GM19438 (cell line): ENCODE results near the gene PHACTR3.
"Not testable (repeated sequence)": the region's sequence is repeated elsewhere in the genome, so short reads cannot be mapped to it uniquely, and the experiment has no call there.

Experiments used
- ATAC-seq: cut with Tn5 transposase; IDR thresholded peaks from one replicate; pipeline ENCODE4 v1.9.1; 2021; ENCODE audit warnings: low read depth; ENCODE audit not compliant: unreplicated experiment

PHACTR3 gene

GRCh38 chr20:59603781-59604541, at the start of gene PHACTR3:
Gene PHACTR3, plus strand, starts transcription at chr20:59604540. Its CDS starts 475 bp downstream, at chr20:59605015.
- no peak for ATAC-seq

DNA sequence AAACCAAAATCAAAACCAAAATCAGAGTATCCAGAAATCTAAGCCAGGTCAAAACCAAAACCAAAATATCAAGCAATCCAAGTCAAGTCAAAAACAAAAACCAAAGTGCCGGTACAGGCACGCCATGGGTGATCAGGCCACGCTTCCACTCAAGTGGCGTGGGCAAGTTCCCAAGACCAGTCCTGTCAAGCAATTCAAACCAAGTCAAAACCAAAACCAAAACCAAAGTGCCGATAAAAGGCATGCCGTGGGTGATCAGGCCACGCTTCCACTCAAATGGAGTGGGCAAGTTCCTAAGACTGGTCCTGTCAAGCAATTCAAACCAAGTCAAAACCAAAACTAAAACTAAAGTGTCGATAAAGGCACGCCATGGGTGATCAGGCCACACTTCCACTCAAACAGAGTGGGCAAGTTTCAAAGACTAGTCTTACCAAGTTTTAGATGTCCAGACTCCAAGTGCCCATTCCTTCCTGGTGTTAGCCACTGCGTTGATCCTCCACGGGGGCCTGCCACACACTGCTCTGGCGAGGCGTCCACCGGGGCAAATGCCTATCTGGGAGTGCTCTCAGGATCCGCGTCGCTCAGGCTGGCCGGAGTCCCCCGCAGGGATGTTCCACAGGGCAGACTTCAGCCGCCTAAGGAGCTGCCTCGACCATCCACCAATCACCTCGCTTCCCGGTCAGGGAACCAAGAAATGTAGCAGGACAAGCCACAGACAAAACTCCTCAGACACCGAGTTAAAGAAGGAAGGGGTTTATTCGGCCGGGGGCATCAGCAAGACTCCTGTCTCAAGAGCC, 46.4 kb upstream of the PHACTR3 start:
- ATAC-seq = not testable (repeated sequence)

DNA sequence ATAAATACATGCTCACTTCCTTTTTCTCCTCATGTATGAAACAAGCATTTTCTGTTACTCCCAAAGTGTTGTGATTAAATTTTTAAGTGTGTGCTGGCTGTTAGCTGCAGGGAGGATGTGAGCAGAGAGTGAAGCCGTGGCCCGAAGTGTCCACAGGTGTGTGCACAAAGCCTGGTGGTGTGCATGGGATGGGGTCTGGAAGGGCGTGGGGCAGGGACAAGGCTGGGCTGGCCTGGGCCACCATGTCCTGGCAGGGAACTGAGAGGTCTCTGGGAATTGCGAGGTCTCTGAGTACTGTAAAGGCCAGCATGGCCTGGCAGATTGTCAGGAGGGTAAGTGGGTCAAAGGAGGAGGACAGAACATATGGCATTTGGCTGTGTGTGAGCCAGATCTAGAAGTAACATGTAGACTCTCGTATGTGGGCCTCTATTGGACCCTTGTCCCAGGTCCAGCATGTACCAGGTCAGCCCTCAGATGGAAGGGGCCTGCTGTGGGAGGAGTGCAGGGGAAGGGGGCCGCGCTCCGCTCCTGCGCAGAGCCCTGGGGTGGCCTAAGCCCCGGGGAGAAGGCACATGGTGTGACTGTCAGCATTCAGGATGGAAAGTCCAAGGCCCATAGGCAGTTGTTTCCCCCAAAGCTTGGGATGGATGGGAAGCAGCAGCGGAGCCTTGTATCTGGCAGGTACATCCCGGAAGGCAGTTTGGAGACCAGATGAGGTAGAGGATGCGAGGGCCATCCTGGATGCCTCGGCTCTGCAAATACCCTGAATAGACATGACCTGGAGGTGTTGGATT, 45.1 kb upstream of the PHACTR3 start:
- ATAC-seq = no peak

DNA sequence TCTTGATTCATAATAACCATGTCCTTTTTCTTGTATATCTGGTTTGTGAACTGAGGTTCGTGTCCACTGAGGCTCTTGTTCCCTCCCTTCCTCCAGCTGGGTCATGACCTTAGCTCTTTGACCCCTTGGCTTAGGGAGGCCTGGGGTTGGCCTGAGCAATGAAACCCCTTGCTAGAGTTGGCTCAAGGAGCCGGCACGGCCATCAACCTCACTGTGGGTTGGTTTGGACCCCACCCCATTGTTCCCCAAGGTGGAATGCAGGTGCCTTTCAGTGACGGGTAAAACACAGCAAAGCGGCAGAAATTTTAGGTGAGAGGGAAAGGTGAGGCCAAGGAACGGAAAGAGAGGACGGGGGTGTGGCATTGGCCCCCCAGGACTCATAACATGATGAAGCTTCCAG, 44.5 kb upstream of the PHACTR3 start:
- ATAC-seq = no peak

- ATAC-seq = no peak
Observed at GRCh38 chr20:59560588-59561227, 43.6 kb upstream of the PHACTR3 start.

DNA sequence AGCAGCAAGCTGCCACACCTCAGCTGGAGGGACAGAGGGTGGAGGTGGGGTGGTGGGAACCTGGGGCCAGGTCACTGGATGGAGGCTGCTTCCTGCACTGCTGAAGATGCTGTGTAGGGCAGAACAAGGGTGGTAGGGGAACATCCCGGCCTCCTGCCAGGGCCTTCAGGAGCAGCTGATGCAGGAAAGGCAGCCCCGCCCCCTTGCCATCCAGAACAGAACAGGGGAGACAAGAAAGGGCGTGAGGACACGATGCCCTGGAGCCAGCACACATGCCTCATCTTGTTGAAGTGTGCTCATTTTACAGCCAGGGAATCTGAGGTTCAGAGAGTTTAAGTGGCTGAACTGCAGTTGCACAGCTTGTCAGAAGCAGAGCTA, 43.1 kb upstream of the PHACTR3 start:
- ATAC-seq = no peak

DNA sequence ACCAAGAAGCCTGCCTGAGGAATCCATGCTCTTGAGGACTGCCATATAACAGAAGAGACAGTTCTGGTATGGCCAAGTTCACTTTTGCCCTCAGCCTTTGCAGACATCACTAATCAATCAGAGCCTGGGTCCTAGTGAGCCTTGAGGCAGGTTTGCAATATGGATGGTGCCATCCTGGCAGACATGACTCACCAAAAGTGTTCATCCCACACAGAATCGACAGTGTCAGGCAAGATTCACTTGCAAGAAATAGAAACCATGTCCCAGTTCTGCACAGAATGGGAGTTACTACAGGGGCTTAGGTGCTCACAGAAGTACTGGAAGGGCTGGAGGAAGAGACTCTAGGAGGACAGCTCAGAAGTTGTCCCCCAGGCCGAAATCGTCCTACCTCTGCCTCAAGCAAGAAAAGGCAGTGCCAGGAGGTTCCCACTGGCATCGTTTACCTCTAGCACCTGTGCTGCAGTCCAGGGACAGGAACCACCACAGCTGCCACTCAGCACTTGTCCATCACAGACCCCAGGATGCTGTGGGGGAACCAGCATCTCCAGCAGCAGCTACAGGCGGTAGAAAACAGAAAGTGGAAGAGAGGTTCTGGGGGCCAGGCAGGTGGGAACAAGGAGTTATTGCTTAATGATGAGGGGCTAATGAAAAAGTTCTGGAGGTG, 42.6 kb upstream of the PHACTR3 start:
- no peak for ATAC-seq

DNA sequence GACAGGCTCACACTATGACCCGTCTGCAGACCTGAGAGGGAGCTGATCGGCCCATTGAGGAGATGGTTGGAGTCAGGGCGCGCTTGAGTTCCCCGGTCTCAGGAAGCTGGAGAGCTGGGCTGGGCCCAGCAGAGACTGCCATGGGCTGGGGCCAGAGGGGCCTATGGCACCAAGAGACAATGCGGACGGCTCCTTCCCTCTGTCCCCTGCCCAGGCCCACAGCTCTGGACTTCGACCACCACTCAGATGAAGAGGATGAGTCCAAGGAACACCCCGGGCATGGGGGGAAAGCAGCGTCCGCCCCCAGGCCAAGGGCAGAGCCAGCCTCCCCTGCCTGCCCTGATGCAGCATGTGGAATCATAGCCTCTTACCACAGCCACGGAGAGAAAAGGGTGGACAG, 40.2 kb upstream of the PHACTR3 start:
- ATAC-seq = no peak

- no peak for ATAC-seq
Observed at GRCh38 chr20:59564943-59565342, 39.4 kb upstream of the PHACTR3 start.

DNA sequence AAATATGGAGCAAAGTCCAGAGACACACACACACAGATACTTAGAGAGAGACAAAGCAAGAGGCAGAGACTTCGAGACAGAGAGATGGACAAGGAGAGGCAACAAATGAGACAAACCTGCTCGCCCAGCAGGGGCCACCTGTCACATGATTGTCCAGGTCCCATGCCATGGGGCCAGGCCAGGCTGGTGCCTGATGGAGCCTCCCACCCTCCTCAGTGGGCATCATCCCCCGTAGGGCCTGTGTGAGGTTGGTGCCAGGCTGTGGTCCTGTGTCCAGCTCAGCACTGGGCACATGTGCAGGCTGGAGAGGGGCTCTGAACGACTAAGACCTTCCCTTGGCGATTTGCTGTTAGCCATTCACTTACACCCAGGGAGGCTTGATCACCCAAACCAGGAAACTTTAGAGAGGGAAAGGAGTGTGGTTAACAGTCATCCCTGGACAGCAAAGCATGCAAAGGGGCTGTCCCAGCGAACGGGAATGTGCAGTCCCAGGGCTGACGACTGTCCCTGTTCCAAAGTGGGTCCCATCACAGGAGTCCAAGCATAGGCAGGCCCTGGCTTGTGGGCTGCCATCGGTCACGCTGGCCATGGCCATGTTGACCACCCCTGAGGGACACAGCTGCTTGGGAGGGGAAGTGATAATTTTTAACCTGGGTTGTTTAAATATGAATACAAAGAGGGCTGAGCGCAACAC, 38.4 kb upstream of the PHACTR3 start:
- ATAC-seq = no peak

- no peak for ATAC-seq
Observed at GRCh38 chr20:59566631-59567524, 37.5 kb upstream of the PHACTR3 start.

- ATAC-seq = no peak
Observed at GRCh38 chr20:59567585-59568508, 36.5 kb upstream of the PHACTR3 start.

DNA sequence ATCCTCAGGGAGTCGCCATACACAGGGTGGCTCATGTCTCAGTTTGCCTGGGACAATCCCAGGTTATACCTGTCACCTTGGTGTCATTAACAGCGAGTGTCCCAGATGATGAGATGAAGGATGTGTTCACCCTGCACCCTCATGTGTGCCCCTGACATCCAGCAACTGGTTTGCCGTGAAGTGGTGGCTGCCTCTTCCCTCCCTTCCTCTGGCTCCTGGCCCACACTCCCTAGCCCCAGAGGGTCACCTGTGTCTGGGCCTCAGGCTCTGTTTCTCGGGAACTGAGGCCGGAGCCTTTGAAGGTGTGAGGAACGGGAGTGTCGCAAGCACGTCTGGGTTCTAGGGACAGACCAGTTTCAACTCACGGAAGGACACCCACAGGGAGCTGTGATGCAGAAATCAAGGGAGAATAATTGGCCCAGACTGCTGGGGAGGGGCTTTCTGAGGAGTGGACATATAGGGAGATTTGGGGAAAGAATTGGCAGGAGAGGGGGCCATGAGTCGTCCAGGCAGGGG, 35.8 kb upstream of the PHACTR3 start:
- ATAC-seq = no peak

DNA sequence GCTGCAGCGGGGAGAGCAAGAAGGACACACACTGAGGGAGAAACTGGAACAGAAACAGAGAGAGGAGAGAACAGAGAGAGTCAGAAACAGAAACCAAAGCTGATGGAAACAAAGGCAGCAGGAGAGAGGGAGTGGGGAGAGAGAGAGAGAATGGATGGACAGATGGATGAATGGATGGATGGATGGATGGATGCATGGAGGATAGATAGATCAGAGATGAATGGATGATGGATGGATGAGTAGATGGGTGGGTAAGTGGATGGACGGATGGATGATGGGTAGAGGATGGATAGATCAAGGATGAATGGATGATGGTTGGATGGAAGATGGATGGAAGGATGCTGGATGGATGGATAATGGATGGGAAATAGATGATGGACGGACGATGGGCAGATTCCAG, 35.0 kb upstream of the PHACTR3 start:
- ATAC-seq = no peak

DNA sequence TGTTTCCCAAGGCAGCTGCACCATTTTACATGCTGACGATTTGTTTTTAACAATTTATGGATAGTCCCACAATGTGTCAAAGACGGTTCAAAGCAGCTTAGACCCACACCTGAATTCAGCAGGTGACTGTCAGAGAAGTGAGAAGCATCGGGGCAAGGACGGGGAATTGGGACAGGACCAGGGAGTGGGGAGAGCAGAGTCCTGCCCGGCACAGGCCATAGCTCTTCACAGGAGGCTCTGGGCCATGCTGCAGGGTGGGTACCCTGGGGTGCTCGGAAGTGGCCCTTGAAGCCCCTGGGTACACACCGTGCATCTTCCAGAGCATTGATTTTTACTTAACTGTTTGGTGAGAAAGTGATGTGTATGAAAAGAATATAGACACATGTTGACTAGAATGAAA, 33.2 kb upstream of the PHACTR3 start:
- ATAC-seq = no peak

- peak; percentile 68 for ATAC-seq
Observed at GRCh38 chr20:59571551-59572314, 32.6 kb upstream of the PHACTR3 start.

GRCh38 chr20:59572515-59572914, 31.8 kb upstream of the PHACTR3 start:
- no peak for ATAC-seq
